GM23338 (cell line): ENCODE data around the gene PDE4B. TPM values are rescaled to one million over a fixed set of nuclear protein-coding genes. Genes with fewer than 3 reads are reported as not detected.

ENCODE experiments used
- ATAC-seq: fragments of 200-7000 bp; cut with Tn5 transposase; 3 replicates; pipeline ENCODE4 v1.9.1; 2020
- DNase-seq: peaks from one replicate; pipeline ENCODE4 v3.0.0-alpha.2; 2015; ENCODE audit warnings: low spot score
- H2AFZ ChIP-seq: fragments of 200-600 bp; sonication (generic); 2 replicates; pipeline ENCODE4 v1.8.0; 2016; ENCODE audit warnings: antibody characterized with exemption, mild to moderate bottlenecking, moderate library complexity
- H3F3A ChIP-seq: fragments of 200-600 bp; sonication (generic); replicated peaks from 2 replicates; pipeline ENCODE4 v1.8.0; 2017; ENCODE audit warnings: antibody characterized with exemption, mixed run types, low read depth
- H3K27ac ChIP-seq: fragments of 200-600 bp; sonication (generic); 2 replicates; pipeline ENCODE4 v1.6.1; 2016; ENCODE audit warnings: low read depth
- H3K27me3 ChIP-seq: fragments of 200-600 bp; sonication (generic); 2 replicates; pipeline ENCODE4 v1.8.0; 2016; ENCODE audit warnings: mild to moderate bottlenecking, mixed run types, moderate library complexity; ENCODE audit not compliant: insufficient read depth
- H3K36me3 ChIP-seq: fragments of 200-600 bp; sonication (generic); 2 replicates; pipeline ENCODE4 v1.8.0; 2016; ENCODE audit warnings: mild to moderate bottlenecking; ENCODE audit not compliant: insufficient read depth
- H3K4me1 ChIP-seq: fragments of 200-600 bp; sonication (generic); 2 replicates; pipeline ENCODE4 v1.8.0; 2016; ENCODE audit warnings: mild to moderate bottlenecking, moderate library complexity; ENCODE audit not compliant: insufficient read depth
- H3K4me2 ChIP-seq: fragments of 200-600 bp; sonication (generic); 2 replicates; pipeline ENCODE4 v1.7.1; 2017; ENCODE audit warnings: mixed run types
- H3K4me3 ChIP-seq: fragments of 200-600 bp; sonication (generic); 2 replicates; pipeline ENCODE4 v1.6.1; 2016; ENCODE audit warnings: mixed run types
- H3K79me2 ChIP-seq: fragments of 200-600 bp; sonication (generic); replicated peaks from 2 replicates; pipeline ENCODE4 v1.8.0; 2017; ENCODE audit warnings: mild to moderate bottlenecking; ENCODE audit not compliant: insufficient read depth
- H3K9me2 ChIP-seq: fragments of 200-600 bp; sonication (generic); 2 replicates; pipeline ENCODE4 v1.8.0; 2017; ENCODE audit not compliant: insufficient read depth
- H4K20me1 ChIP-seq: fragments of 200-600 bp; sonication (generic); replicated peaks from 2 replicates; pipeline ENCODE4 v1.8.0; 2017; ENCODE audit warnings: mild to moderate bottlenecking; ENCODE audit not compliant: insufficient read depth
- H3K27ac Mint-ChIP-seq: 2 replicates; pipeline ENCODE4 v1.8.0; 2020; ENCODE audit warnings: inconsistent platforms, mild to moderate bottlenecking, moderate library complexity, mixed read lengths
- H3K27me3 Mint-ChIP-seq: 3 replicates; pipeline ENCODE4 v1.8.0; 2022; ENCODE audit warnings: low read depth, mild to moderate bottlenecking, moderate library complexity, mixed read lengths, inconsistent platforms; ENCODE audit not compliant: insufficient read depth, poor library complexity
- H3K36me3 Mint-ChIP-seq: 3 replicates; pipeline ENCODE4 v1.8.0; 2021; ENCODE audit warnings: low read depth, mild to moderate bottlenecking, inconsistent platforms, moderate library complexity, mixed read lengths
- H3K4me1 Mint-ChIP-seq: 3 replicates; pipeline ENCODE4 v1.8.0; 2020; ENCODE audit warnings: mild to moderate bottlenecking, inconsistent platforms, mixed read lengths
- H3K4me3 Mint-ChIP-seq: 3 replicates; pipeline ENCODE4 v1.8.0; 2021; ENCODE audit warnings: moderate library complexity, mild to moderate bottlenecking, inconsistent platforms, mixed read lengths
- H3K9me3 Mint-ChIP-seq: 3 replicates; pipeline ENCODE4 v1.8.0; 2020; ENCODE audit warnings: moderate library complexity, mild to moderate bottlenecking, inconsistent platforms, mixed read lengths
- EZH2 ChIP-seq: fragments of 200-600 bp; sonication (generic); IDR thresholded peaks from one replicate; pipeline ENCODE4 v1.8.0; 2017; ENCODE audit warnings: antibody characterized with exemption, mild to moderate bottlenecking, low read depth; ENCODE audit not compliant: unreplicated experiment
- EZH2phosphoT487 ChIP-seq: fragments of 200-600 bp; sonication (generic); IDR thresholded peaks from one replicate; pipeline ENCODE4 v1.8.1; 2018; ENCODE audit warnings: antibody characterized with exemption; ENCODE audit not compliant: unreplicated experiment
- JUNB ChIP-seq: IDR thresholded peaks from one replicate; pipeline ENCODE4 v1.6.1; 2016; ENCODE audit warnings: antibody characterized with exemption; ENCODE audit not compliant: unreplicated experiment
- NANOG ChIP-seq: IDR thresholded peaks from 2 replicates; pipeline ENCODE4 v1.6.1; 2016; ENCODE audit warnings: antibody characterized with exemption, borderline replicate concordance
- polyA plus RNA-seq: library from polyadenylated mRNA; unstranded; fragments of >200 nt; fragmentation: Nextera tagmentation; extraction: Ambion mirVana; gene quantifications from 2 replicates; pipeline ENCODE4 v1.2.1, GENCODE V29; 2016
- total RNA-seq: library from RNA; depleted of rRNA; stranded (reverse); fragments of >200 nt; shearing (Covaris generic); gene quantifications from 2 replicates; pipeline ENCODE4 v1.2.3, GENCODE V29; 2014
- TF ChIP-seq, protein P1 (sequence below): fragments of 250-450 bp; sonication (Bioruptor Pico); IDR thresholded peaks from 2 replicates; pipeline ENCODE4 v1.5.0; 2020; ENCODE audit warnings: mild to moderate bottlenecking, moderate library complexity
- TF ChIP-seq, protein P2 (sequence below): IDR thresholded peaks from one replicate; pipeline ENCODE4 v1.6.1; 2018; ENCODE audit warnings: antibody characterized with exemption; ENCODE audit not compliant: unreplicated experiment

PDE4B gene
- total and polyA plus RNA-seq, 2 experiments from 2014 or later = 14.0 to 25.6 TPM

DNA sequence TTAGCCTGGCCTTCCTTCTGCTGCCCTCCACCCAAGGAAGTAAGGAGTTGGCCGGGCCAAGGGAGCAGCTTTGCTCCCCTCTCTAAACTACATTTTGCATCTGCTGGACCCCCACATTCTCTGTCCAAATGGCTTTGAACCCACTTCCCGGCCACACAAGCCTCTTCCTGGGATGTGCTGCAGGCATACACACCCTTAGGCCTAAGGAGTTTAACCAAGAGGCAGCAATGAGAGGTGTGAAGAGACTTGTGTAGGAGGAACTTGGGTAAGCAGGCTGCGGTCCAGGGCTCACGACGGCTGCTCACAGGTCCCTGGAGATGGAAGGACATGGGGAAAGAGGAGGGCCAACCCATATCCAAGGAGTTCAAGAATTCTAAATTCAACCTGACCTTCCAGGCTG lies 544.6 kb downstream of the PDE4B start (continued):
- TF ChIP-seq, protein P1, sequence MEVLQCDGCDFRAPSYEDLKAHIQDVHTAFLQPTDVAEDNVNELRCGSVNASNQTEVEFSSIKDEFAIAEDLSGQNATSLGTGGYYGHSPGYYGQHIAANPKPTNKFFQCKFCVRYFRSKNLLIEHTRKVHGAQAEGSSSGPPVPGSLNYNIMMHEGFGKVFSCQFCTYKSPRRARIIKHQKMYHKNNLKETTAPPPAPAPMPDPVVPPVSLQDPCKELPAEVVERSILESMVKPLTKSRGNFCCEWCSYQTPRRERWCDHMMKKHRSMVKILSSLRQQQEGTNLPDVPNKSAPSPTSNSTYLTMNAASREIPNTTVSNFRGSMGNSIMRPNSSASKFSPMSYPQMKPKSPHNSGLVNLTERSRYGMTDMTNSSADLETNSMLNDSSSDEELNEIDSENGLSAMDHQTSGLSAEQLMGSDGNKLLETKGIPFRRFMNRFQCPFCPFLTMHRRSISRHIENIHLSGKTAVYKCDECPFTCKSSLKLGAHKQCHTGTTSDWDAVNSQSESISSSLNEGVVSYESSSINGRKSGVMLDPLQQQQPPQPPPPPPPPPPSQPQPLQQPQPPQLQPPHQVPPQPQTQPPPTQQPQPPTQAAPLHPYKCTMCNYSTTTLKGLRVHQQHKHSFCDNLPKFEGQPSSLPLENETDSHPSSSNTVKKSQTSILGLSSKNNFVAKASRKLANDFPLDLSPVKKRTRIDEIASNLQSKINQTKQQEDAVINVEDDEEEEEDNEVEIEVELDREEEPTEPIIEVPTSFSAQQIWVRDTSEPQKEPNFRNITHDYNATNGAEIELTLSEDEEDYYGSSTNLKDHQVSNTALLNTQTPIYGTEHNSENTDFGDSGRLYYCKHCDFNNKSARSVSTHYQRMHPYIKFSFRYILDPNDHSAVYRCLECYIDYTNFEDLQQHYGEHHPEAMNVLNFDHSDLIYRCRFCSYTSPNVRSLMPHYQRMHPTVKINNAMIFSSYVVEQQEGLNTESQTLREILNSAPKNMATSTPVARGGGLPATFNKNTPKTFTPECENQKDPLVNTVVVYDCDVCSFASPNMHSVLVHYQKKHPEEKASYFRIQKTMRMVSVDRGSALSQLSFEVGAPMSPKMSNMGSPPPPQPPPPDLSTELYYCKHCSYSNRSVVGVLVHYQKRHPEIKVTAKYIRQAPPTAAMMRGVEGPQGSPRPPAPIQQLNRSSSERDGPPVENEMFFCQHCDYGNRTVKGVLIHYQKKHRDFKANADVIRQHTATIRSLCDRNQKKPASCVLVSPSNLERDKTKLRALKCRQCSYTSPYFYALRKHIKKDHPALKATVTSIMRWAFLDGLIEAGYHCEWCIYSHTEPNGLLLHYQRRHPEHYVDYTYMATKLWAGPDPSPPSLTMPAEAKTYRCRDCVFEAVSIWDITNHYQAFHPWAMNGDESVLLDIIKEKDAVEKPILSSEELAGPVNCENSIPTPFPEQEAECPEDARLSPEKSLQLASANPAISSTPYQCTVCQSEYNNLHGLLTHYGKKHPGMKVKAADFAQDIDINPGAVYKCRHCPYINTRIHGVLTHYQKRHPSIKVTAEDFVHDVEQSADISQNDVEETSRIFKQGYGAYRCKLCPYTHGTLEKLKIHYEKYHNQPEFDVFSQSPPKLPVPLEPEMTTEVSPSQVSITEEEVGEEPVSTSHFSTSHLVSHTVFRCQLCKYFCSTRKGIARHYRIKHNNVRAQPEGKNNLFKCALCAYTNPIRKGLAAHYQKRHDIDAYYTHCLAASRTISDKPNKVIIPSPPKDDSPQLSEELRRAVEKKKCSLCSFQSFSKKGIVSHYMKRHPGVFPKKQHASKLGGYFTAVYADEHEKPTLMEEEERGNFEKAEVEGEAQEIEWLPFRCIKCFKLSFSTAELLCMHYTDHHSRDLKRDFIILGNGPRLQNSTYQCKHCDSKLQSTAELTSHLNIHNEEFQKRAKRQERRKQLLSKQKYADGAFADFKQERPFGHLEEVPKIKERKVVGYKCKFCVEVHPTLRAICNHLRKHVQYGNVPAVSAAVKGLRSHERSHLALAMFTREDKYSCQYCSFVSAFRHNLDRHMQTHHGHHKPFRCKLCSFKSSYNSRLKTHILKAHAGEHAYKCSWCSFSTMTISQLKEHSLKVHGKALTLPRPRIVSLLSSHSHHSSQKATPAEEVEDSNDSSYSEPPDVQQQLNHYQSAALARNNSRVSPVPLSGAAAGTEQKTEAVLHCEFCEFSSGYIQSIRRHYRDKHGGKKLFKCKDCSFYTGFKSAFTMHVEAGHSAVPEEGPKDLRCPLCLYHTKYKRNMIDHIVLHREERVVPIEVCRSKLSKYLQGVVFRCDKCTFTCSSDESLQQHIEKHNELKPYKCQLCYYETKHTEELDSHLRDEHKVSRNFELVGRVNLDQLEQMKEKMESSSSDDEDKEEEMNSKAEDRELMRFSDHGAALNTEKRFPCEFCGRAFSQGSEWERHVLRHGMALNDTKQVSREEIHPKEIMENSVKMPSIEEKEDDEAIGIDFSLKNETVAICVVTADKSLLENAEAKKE (CRISPR knock-in tag) = no peak
- TF ChIP-seq EZH2 = no peak

DNA sequence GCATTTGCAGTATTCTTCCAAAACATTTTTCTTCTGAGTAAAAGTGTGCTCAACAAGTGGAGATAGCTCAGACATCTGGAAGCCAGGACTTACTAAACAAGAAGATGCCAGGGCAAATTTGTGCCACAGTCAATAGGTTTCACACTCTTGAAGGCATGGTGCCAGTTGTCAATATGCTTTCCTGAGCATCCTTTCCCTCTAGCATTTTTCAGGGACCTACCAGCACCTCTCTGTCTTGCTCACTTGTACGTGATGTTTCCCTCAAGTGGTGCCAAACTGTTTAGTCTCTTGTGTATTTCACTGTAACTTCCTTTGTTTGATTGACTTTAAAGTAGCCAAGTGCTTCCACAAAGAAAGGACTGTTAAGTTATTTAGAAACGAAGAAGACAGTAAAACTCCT lies 547.2 kb downstream of the PDE4B start:
- Histone ChIP-seq H3K9me2 (no peaks in the 10 kb centered on the region), H3K27me3 (no peaks in the 10 kb centered on the region), H3K4me3 (no peak overlapping the region), H2AFZ (no peak overlapping the region), H3K36me3 (no peaks in the 10 kb centered on the region), H3K27ac (no peak overlapping the region), H4K20me1 (no peaks in the 10 kb centered on the region), H3K4me2 (no peak overlapping the region), H3K4me1 (peaks cover 71% of the 10 kb centered on the region), H3F3A (no peaks in the 10 kb centered on the region; the same call in 1 of the 2 replicates), H3K79me2 (peaks cover 100% of the 10 kb centered on the region)
- TF ChIP-seq, protein P1 (CRISPR knock-in tag) = no peak
- TF ChIP-seq JUNB (no peak), NANOG (no peak), EZH2phosphoT487 (no peak), EZH2 (no peak)
- TF ChIP-seq, protein P2, sequence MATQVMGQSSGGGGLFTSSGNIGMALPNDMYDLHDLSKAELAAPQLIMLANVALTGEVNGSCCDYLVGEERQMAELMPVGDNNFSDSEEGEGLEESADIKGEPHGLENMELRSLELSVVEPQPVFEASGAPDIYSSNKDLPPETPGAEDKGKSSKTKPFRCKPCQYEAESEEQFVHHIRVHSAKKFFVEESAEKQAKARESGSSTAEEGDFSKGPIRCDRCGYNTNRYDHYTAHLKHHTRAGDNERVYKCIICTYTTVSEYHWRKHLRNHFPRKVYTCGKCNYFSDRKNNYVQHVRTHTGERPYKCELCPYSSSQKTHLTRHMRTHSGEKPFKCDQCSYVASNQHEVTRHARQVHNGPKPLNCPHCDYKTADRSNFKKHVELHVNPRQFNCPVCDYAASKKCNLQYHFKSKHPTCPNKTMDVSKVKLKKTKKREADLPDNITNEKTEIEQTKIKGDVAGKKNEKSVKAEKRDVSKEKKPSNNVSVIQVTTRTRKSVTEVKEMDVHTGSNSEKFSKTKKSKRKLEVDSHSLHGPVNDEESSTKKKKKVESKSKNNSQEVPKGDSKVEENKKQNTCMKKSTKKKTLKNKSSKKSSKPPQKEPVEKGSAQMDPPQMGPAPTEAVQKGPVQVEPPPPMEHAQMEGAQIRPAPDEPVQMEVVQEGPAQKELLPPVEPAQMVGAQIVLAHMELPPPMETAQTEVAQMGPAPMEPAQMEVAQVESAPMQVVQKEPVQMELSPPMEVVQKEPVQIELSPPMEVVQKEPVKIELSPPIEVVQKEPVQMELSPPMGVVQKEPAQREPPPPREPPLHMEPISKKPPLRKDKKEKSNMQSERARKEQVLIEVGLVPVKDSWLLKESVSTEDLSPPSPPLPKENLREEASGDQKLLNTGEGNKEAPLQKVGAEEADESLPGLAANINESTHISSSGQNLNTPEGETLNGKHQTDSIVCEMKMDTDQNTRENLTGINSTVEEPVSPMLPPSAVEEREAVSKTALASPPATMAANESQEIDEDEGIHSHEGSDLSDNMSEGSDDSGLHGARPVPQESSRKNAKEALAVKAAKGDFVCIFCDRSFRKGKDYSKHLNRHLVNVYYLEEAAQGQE = no peak
- DNase-seq (peak; percentile 21), ATAC-seq (no peak)
- H3K4me1 Mint-ChIP-seq = peaks cover 54% of the 10 kb centered on the region
- H3K4me3 Mint-ChIP-seq = no peak overlapping the region
- H3K27ac Mint-ChIP-seq = no peak overlapping the region
- H3K9me3 Mint-ChIP-seq = no peaks in the 10 kb centered on the region
- H3K36me3 Mint-ChIP-seq = peaks cover 3% of the 10 kb centered on the region; the same call in 1 of the 3 replicates
- H3K27me3 Mint-ChIP-seq = peaks cover 3% of the 10 kb centered on the region
